Stimulated activated CD4-positive, alpha-beta T cell treated with anti-CD3 and anti-CD28 coated beads, TNF-alpha, amount 100 ng/mL, for 4 hours (primary cell): Measurements from ENCODE around the gene TRIM25.
"Not testable (repeated sequence)": the region's sequence is repeated elsewhere in the genome, so short reads cannot be mapped to it uniquely, and the experiment has no call there.

ENCODE experiments used
- DNase-seq, 3 experiments: peaks; one replicate each; pipeline ENCODE4 v3.0.0-alpha.2; 2020; ENCODE audit warnings: low read depth in 3 of 3

The TRIM25 gene

GRCh38 chr17:56913867-56914580, at the start of gene TRIM25:
TRIM25 (minus strand) TSS chr17:56914049; CDS start chr17:56913988, 61 bp downstream.
- peak; percentile 81 to 83 (median 83) for DNase-seq

- peak; percentile 88 to 93 (median 92) for DNase-seq
These were observed 47.0 kb upstream of the TRIM25 start, which contains the start of gene COIL for GRCh38 chr17:56960596-56961538. COIL (minus strand) TSS chr17:56961050; CDS start chr17:56961019, 31 bp downstream.

- no peak for DNase-seq
These were observed 43.1 kb upstream of the TRIM25 start for GRCh38 chr17:56956992-56957391.

- no peak for DNase-seq
These were observed 35.7 kb upstream of the TRIM25 start for GRCh38 chr17:56949595-56949994.

GRCh38 chr17:56948491-56948890, 34.6 kb upstream of the TRIM25 start:
- no peak for DNase-seq

- DNase-seq = no peak
These were observed 33.9 kb upstream of the TRIM25 start for GRCh38 chr17:56947741-56948140.

GRCh38 chr17:56945938-56946505, 32.2 kb upstream of the TRIM25 start:
- DNase-seq = no peak

- no peak for DNase-seq
These were observed 29.8 kb upstream of the TRIM25 start for GRCh38 chr17:56943505-56944125.

- no peak for DNase-seq
These were observed 26.1 kb upstream of the TRIM25 start for GRCh38 chr17:56939869-56940484.

- not testable (repeated sequence) for DNase-seq
These were observed 24.4 kb upstream of the TRIM25 start for GRCh38 chr17:56938206-56938605.

GRCh38 chr17:56937687-56938086, 23.8 kb upstream of the TRIM25 start:
- no peak for DNase-seq

GRCh38 chr17:56936697-56937322, 23.0 kb upstream of the TRIM25 start:
- DNase-seq = no peak

GRCh38 chr17:56935461-56935860, 21.6 kb upstream of the TRIM25 start:
- DNase-seq = no peak

- no peak for DNase-seq
These were observed 20.4 kb upstream of the TRIM25 start for GRCh38 chr17:56934280-56934679.

- DNase-seq = no peak
These were observed 20.0 kb upstream of the TRIM25 start for GRCh38 chr17:56933868-56934267.

GRCh38 chr17:56933151-56933745, 19.4 kb upstream of the TRIM25 start:
- no peak for DNase-seq

GRCh38 chr17:56930739-56931337, 17.0 kb upstream of the TRIM25 start:
- no peak for DNase-seq

GRCh38 chr17:56929362-56929969, 15.6 kb upstream of the TRIM25 start:
- no peak for DNase-seq

GRCh38 chr17:56928586-56928985, 14.7 kb upstream of the TRIM25 start:
- no peak for DNase-seq

GRCh38 chr17:56926704-56927103, 12.9 kb upstream of the TRIM25 start:
- no peak for DNase-seq
